T47D (cell line): ENCODE measurements around the gene SLC13A5.
"Not testable (repeated sequence)": the region's sequence is repeated elsewhere in the genome, so short reads cannot be mapped to it uniquely, and the experiment has no call there.

Experiments used
- DNase-seq, 2 experiments: peaks; one replicate each; pipeline versions ENCODE4 v3.0.0 to v3.0.0-alpha.2; 2011 to 2012; ENCODE audit warnings: low read depth in 1 of 2, low spot score in 1 of 2
- JUND ChIP-seq: IDR thresholded peaks from 2 replicates; pipeline ENCODE4 v1.6.1; 2012; ENCODE audit warnings: low read depth
- in situ Hi-C: cut with HindIII; loops from 2 replicates; pipeline ENCODE4 v1.10.0; 2016; ENCODE audit warnings: low sequenced_read_pairs, low pct_unique_long_range_greater_than_20kb

The SLC13A5 gene

DNA sequence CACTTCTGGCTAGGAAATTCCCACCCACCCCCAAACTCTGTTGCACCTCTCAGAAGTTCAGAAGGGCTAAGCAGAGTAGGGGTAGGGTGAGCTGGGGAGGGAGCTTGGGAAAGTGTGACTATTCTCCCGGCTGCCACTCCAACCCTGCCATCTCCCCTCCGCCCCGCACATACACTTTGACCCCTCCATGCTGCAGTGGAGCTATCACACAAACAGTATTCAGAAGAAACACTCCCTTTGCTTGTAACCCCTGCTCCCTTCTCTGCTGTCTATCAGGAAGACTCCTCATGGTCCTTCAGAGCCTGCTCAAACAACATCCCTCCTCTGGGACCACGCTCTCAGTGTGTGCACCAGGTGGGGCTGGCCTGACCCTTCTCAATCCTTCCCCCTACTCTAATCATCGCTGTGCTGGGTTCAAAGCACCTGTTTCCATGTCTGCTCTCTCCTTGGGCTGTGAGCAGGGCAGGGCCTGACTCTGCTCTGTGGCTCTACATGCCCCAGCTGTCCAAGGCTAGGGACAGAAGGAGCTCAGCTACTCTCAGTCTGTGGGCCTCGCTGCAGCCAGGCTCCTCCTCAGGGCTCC, 8.6 kb downstream of the SLC13A5 start:
- TF ChIP-seq JUND, result no peak
- in situ Hi-C loops, result no loop called here
- no peak for DNase-seq

DNA sequence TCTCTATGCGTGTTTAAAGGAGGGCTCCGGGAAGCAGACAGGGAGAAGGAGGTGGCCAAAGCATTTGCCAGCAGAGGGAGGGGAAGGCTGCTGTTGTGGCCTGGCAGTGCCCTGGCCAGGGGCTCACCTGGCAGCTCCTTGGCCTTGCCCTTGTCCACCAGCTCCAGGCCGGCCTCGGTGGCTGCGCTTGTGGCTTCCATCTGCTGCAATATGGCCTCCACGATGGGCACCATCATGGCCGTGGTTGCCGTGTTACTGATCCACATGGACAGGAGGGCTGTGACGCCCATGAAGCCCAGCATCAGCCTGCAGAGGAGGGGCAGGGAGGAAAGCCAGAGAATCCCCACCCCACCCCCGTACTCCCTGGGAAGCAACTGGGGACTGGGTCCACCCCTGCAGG, 9.4 kb downstream of the SLC13A5 start:
- in situ Hi-C loops, result no loop called here
- no peak for DNase-seq
- TF ChIP-seq JUND, result no peak

DNA sequence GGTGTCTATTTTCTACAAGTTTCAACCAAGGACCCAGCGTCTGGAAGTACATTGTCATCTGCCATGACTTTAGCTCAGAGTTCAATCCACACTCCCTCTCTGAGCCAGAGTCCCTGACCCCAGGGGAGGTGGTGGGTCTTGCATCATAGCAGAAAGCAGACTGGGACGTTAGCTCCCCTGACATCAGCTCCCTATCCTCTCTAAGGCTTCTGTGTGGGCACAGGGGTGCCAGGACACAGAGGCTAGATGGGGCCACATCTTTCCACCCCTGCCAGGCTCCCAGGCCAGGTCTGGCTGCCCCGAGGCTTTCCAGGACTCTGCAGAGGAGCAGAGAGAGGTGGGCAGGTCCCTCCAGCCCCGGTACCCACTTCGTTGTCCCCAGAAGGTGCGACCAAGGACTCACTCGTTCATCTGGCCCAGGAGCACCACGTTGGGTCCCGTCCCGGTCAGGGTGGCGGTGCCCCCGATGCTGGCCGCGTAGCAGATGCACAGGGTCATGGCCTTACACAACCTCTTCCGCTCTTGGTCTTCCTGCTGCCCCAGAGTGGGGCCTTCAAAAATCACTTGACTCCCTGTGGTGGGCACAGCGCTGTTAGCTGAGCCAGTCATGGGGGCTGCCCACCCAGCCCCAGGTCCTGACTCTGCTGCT, 10.5 kb downstream of the SLC13A5 start:
- in situ Hi-C loops, result no loop called here
- no peak for TF ChIP-seq JUND
- no peak for DNase-seq

DNA sequence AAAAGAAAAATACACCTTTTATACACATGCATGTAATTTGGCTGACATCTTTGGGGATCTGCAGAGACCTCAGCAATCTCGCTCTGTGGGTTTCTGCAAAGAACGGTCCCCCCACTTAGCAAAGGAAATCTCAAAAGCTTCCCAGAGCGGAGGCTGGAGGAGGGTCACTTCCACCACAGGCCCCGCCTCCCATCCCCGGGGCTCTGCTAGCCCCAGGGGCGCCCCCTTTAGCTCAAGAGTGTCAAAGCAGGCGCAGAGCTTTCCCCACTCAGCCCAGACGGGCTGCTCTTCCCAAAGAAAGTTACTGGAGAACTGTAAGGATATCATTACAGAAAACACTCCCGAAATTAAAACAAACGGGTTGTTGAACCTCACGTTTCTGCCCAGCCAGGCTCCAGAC, 11.4 kb downstream of the SLC13A5 start:
- no peak for TF ChIP-seq JUND
- no peak for DNase-seq
- in situ Hi-C loops, result no loop called here

DNA sequence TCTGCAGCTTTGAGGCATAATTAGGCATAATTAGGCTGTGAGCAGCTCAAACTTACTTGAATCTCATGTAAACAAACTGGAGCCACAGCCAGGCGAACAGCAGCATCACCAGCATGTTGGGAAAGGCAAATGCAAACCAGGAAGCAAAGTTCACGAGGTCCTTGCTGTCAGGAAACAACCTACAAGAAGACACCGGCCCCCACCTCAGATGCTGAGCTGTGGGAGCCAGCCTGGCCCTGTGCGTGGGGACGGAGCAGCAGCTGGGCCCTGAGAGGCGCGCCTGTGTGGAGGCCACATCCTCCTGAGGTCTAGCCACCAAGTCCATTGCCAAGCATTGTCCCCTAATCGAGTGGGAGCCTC, 12.2 kb downstream of the SLC13A5 start:
- no peak for TF ChIP-seq JUND
- in situ Hi-C loops, result no loop called here

DNA sequence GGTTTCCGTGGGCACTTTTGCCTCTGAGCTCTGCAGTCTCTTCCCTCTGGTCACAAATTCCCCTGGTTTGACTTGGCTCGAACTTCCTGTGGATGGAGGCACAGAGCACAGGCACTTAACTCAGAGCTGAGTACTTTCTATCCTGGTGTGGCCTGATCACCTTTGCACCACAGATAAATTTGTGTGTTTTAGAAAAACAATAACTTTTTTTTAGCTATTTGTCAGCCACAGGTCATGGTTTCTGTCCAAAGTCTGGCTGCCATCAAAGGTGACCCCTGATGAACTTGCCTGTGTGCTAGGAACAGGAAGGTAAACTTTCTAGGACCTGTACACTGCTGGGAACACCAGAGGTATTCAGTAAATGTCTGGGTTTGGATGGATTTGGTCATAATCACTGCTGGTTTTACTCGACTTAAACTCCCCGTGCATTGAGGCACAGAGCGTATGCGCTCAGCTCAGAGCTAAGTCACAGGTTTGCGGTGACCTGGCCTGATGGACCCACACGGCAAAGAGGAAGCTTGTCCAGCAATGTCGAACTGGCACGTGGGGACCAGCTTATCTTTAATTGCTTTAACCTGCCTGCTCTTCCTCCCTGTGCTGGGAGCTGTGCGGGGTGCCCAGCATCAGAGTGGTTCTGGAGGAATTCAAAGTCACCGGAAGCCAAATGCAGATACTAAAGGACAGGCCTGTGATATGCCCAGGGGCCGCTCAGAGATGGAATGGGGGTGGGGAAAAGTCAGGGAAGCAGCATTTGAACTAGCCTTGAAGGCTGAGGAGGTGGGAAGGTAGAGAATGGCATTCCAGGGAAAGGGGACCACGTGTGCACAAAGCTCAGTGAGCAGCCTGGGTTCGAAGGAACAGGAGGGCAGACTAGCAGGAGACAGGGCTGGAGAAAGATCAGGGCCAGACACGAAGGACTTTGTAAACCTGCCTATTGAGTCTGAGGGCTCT, 12.9 kb downstream of the SLC13A5 start:
- no peak for TF ChIP-seq JUND
- in situ Hi-C loops, result no loop called here
- no peak for DNase-seq

More for the DNA sequence above, 12.2 kb downstream of the SLC13A5 start:
- DNase-seq, result no peak

DNA sequence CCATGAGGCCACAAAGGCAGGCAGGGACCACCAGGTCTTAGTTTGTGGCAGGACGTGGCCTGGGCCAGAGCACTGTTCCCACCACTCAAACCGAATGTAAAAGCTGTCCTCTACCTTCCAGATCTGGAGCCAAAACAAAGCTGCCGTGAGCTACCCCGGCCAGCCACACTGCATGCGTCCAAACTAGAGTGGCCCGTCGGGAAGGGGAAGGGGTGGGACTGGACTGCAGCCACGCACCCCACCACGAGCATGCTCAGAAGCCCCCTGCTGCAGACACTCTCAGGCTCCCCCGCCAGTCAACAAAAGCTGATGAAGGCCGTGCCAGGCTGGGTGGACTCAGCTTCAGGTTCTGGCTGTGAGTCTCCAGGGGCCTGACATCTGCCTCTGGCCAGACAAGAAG, 15.2 kb downstream of the SLC13A5 start:
- in situ Hi-C loops, result no loop called here
- no peak for TF ChIP-seq JUND
- DNase-seq, result no peak

DNA sequence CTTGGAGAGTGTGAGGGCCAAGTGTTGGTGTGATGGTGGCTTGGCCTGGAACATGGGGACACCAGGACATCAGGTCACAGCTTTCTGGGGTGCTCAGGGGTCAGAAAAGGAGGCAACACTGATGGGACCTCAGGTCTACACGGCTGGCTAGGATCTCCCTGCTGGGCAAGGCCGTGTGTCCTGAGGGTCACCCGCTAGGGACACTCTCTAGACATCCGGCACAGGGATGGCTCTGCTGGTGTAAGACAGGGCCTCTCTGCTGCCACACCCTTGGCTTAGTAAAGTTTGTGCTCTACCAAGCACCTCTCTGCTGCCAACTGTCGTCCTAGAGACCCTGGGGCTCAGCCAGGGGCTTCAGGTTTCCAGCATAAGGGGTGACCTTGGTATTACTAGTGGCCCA, 16.3 kb downstream of the SLC13A5 start:
- in situ Hi-C loops, result no loop called here
- no peak for DNase-seq
- TF ChIP-seq JUND, result no peak

DNA sequence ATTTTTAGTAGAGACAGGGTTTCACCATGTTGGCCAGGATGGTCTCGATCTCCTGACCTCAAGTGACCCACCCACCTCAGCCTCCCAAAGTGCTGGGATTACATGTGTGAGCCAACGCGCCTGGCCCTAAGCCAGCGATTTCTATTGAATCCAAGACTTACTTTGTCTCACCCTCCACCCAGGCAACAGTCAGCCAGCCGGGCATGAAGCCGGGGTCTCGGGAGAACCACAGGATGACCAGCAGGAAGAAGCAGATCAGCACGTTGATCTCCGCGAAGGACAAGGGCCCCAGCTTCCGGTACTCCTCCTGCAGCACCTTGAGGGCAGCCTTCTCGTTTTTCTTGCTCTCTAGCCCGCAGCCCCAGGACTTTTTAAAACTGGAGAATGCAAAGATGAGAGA, 17.6 kb downstream of the SLC13A5 start:
- no peak for TF ChIP-seq JUND
- in situ Hi-C loops, result no loop called here
- DNase-seq, result no peak

DNA sequence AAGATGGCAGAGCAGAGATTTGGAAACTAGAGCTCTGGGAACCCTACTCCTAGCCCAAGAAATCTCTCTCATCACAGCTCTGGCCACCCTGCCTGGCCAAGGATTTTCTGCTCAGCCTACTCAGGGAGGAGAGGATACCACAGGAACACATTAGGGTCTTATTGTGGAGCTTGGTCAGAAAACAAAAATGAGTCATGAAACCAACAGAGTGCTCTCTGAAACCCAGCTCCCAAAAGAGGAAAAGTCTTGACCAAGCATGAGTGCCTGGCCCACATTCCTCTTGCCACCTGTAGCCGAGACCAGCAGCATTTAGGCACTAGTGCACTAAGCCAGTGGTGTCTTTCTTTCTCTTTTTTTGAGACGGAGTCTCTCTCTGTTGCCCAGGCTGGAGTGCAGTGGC, 18.1 kb downstream of the SLC13A5 start:
- in situ Hi-C loops, result no loop called here
- TF ChIP-seq JUND, result no peak
- DNase-seq, result no peak

DNA sequence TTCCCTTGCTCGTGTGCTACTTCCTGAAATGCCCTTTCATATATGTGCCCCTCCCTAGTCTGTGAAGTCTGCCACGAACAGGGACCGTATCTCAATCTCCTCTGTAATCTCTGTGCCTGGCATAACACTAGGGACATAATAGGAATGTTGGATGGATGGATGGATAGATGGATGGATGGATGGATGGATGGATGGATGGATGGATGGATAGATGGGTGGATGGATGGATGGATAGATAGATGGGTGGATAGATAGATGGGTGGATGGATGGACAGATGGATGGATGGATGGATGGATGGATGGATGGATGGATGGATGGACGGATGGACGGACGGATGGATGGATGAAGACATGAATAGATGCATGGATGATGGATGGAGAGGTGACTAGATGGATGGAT, 21.2 kb downstream of the SLC13A5 start:
- DNase-seq, in situ Hi-C loops: not testable (repeated sequence)

DNA sequence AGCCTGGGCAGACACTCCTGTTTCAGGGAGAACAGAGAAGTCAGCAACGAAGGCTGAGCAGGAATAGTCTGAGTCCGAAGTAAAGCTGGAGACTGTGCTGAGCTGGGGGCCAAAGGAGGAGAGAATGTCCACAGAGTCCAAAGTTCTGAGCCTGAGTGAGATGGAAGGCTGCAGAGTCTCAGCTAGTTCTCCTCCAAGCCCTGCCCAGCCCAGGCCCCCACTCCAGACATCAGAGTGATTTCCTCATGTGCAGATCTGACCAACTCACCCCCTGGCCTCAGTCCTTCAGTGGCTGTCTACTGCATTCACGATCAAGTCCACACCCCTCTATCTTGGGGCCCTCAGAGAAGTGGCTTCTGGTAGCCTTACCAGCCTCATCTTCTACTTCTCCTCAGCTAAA, 21.6 kb downstream of the SLC13A5 start:
- no peak for TF ChIP-seq JUND
- in situ Hi-C loops, result no loop called here
- no peak for DNase-seq

DNA sequence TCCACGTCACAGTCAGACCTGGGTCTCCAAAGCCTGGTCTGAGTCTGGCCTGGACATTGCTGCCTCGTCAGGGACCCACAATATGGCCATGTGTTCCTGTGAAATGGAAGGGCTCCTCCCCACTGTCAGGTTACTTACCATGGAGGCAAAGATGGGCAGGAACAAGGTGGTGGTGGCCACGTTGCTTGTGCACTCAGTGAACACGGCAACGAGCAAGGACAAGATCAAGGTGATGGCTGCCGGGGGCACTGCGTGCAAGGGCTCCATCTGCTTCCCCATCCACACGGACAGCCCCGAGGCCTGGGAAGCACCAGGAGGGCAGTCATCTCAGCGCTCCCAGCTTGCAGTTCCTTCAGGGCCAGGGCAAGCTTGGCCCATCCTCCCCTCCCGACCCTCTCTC, 22.5 kb downstream of the SLC13A5 start:
- TF ChIP-seq JUND, result no peak
- DNase-seq, result no peak
- in situ Hi-C loops, result no loop called here
